ENCODE results near the gene FKBP1A.

The FKBP1A gene

DNA sequence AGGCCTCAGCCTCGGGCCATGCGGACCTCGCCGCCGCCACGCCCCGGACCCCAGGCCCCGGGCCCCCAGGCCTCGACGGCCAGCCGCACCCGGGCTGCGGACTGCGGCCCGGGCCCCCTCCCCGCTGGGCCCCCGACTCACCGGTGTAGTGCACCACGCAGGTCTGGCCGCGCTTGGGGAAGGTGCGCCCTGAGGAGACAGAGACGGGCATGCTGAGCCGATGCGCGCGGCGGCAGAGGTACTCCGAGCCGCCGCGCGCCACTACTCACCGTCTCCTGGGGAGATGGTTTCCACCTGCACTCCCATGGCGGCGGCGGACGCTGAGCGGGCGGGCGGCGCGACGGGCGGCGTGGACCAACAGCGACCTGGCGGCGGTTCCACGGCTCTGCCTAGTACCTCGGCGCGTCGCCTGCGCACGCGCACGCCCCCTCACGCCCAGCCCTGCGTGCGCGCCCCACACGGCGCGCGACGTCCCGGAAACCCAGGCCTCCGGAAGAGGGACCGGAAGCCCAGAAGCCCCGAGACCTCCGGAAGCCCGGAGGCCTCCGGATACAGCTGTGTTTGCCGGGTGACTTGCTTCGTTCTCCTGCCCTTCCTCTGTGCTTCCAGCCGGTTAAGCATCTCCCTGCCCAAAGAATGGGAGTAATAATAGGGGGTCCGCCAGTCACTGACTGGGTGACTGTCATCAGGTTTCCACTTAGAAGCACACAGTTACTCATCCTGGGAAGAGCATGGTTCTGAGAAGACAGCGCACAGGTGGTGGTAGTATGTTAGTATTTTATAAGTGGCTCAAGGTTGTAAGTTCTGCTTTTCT lies at the start of gene FKBP1A:
FKBP1A (minus strand) TSS at position 362 of the 814 bp plus-strand sequence; CDS start at position 306, 56 bp downstream.
- Mint-ChIP-seq H3K9me3 (no peaks in the 10 kb centered on the region), H3K27ac (peak within 1 kb of the TSS; percentile 97), H3K36me3 (ENCODE audit: low read depth) (peaks cover 38% of the 10 kb centered on the region), H3K4me3 (peak within 1 kb of the TSS; percentile 91), H3K4me1 (ENCODE audit: low read depth) (peaks cover 60% of the 10 kb centered on the region), H3K27me3 (no peaks in the 10 kb centered on the region)
- peak; percentile 94 for DNase-seq

DNA sequence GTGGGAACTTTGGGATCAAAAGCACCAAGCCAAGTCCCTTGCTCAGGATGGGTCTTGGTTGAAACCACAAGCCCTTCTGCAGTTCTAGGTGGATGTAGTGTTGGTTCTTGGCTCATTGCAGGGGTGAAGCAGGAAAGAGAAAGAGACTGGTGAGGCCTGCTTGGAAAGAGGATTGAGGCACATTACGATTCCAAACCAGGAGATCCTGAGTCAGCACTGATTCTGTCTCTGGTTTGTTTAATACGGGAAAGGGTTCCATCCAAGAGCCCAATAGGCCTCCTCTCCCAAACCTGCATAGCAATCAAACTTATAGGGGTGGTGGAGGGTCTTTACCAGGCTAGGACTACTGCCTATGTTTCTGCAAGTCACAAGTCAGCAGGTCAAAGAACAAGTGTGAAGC lies 49.5 kb upstream of the FKBP1A start:
- Mint-ChIP-seq H3K36me3 (ENCODE audit: low read depth) (peaks cover 76% of the 10 kb centered on the region), H3K4me1 (ENCODE audit: low read depth) (peaks cover 12% of the 10 kb centered on the region)

DNA sequence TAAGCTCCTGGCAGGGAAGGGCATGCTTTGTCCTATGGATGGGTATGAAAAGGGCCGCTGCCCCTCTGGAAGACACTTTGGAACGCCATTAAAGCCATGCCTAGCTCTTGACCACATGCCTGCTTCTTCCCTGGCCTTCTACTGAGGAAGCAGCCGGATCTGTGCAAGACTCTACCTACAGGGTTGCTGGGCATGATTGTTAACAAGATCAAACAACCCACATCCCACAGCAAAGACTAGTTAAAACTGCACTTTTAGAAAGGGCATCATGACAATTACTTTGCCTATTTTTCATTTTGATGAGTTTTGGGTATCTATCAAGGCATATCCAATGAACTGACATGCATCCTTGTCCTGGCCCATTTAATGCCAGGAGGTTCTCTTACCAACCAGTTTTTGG lies 48.3 kb upstream of the FKBP1A start:
- H3K4me3 Mint-ChIP-seq: no peak overlapping the region
- peaks cover 67% of the 10 kb centered on the region for H3K36me3 Mint-ChIP-seq (ENCODE audit: low read depth)
- no peaks in the 10 kb centered on the region for H3K27me3 Mint-ChIP-seq
- H3K4me1 Mint-ChIP-seq (ENCODE audit: low read depth): peaks cover 15% of the 10 kb centered on the region
- no peak overlapping the region for H3K27ac Mint-ChIP-seq
- DNase-seq: no peak
- no peaks in the 10 kb centered on the region for H3K9me3 Mint-ChIP-seq

More for the DNA sequence above, 49.5 kb upstream of the FKBP1A start:
- no peak for DNase-seq
- no peaks in the 10 kb centered on the region for H3K27me3 Mint-ChIP-seq
- no peaks in the 10 kb centered on the region for H3K9me3 Mint-ChIP-seq
- H3K27ac Mint-ChIP-seq: no peak overlapping the region
- H3K4me3 Mint-ChIP-seq: no peak overlapping the region

DNA sequence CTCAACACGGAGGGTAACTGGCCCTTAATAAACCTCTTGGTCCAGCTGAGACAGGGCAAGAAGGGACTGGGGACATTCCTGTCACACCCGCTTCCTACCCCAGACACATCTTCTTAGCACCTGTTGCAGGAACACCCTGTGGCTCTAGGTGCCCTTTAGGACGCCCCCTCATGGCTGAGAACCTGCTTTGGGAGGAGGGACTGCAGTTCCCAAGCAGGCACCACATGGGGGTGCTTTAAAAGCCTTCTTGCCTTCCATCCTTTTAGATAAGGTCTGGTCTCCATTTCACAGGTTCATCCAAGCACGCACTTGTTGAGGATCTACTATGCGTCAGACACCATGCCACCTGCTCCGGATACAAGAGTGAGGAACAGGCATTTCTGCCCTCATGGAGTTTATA lies 47.2 kb upstream of the FKBP1A start:
- Mint-ChIP-seq H3K27me3 (no peaks in the 10 kb centered on the region), H3K4me3 (no peak overlapping the region), H3K9me3 (no peaks in the 10 kb centered on the region), H3K4me1 (ENCODE audit: low read depth) (peaks cover 23% of the 10 kb centered on the region), H3K27ac (peak overlapping the region; percentile 3), H3K36me3 (ENCODE audit: low read depth) (peaks cover 59% of the 10 kb centered on the region)
- DNase-seq: no peak

DNA sequence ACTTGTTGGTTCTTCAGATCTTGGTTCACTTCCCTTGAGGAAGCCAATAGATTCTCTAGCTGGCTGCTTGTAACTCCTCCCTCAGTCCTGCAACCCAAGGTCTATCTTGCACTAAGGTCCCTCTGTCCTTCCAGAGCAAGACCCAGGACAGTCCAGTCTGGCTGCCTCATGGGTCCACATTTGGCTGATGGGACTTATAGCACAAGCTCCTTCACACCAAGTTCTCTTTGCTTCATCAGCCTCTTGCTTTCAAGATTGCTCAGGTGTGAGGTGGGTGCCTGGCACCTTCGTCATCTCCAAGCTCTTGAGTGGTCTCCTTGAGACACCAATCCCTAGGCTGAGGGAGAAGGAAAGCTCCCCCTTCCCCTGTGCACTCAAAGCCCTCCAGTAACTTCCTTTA lies 45.5 kb upstream of the FKBP1A start:
- Mint-ChIP-seq H3K4me3 (no peak overlapping the region), H3K4me1 (ENCODE audit: low read depth) (peaks cover 32% of the 10 kb centered on the region)

DNA sequence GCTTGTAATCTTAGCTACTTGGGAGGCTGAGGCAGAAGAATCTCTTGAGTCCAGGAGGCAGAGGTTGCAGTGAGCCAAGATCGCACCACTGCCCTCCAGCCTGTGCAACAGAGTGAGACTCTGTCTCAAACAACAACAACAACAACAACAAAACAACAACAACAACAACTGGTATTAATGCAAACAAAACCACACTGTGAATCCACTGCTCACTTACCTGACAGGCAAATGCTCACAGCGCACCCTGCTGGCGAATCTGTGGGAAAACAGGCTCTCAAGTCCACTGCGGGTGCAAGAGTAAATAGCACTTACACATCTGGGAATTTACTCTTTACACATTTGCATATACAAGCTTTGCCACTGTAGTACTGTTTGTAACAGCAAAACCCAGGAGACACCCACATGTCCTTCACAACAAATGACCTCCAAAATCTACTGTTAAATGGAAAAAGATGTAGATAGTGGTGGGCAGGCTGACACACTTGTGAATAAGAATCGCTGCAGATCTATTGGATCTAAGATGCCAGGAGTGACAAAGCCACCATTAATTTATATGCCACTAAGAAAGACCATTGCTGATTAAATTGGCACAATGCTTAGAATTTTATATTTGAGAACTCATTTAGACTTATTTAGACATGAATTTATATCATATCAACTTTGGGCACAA lies 44.5 kb upstream of the FKBP1A start:
- peaks cover 37% of the 10 kb centered on the region for H3K36me3 Mint-ChIP-seq (ENCODE audit: low read depth)
- H3K27ac Mint-ChIP-seq: no peak overlapping the region
- H3K4me1 Mint-ChIP-seq (ENCODE audit: low read depth): peaks cover 33% of the 10 kb centered on the region
- DNase-seq: peak; percentile 81
- no peaks in the 10 kb centered on the region for H3K27me3 Mint-ChIP-seq
- H3K4me3 Mint-ChIP-seq: no peak overlapping the region
- no peaks in the 10 kb centered on the region for H3K9me3 Mint-ChIP-seq

More for the DNA sequence above, 45.5 kb upstream of the FKBP1A start:
- Mint-ChIP-seq H3K27ac (no peak overlapping the region), H3K36me3 (ENCODE audit: low read depth) (peaks cover 47% of the 10 kb centered on the region), H3K27me3 (no peaks in the 10 kb centered on the region), H3K9me3 (no peaks in the 10 kb centered on the region)
- DNase-seq: no peak

DNA sequence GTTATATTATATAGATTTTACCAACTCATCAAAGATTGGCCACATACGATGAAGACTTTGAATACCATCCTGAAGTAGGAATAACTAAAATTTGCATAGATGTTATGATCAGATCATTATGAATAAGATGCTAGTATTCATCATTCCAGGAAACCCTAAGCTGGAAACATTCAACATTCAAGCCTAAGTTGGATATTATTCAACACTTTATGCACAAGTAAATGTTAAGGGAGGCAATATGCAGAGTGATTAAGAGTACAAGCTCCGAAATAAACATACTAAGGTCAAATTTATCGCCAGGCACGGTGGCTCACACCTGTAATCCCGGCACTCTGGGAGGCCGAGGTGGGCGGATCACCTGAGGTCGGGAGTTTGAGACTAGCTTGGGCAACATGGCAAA lies 43.4 kb upstream of the FKBP1A start:
- no peaks in the 10 kb centered on the region for H3K9me3 Mint-ChIP-seq
- H3K27ac Mint-ChIP-seq: no peak overlapping the region
- no peak for DNase-seq
- H3K4me1 Mint-ChIP-seq (ENCODE audit: low read depth): peaks cover 25% of the 10 kb centered on the region
- H3K27me3 Mint-ChIP-seq: no peaks in the 10 kb centered on the region
- peaks cover 27% of the 10 kb centered on the region for H3K36me3 Mint-ChIP-seq (ENCODE audit: low read depth)
- no peak overlapping the region for H3K4me3 Mint-ChIP-seq

DNA sequence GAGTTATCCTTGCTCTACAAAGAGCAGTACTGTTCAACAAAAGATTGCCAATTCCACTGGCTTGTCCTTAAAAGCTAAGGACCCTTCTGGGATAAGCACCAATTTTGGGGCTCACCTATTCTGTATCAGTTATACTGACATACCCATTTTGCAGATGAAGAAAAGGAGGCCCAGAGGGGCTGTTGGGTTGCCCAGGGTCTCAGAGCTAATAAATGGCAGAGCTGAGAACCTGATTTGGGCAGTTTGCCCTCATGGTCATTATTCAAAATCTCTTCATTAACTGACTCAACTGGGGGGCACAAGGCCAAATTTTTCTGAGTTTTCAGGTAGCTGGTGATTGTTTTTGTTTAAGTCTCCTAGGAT lies 42.5 kb upstream of the FKBP1A start:
- Mint-ChIP-seq H3K9me3 (no peaks in the 10 kb centered on the region), H3K4me1 (ENCODE audit: low read depth) (peaks cover 25% of the 10 kb centered on the region), H3K4me3 (no peak overlapping the region), H3K36me3 (ENCODE audit: low read depth) (peaks cover 21% of the 10 kb centered on the region), H3K27me3 (no peaks in the 10 kb centered on the region), H3K27ac (no peak overlapping the region)
- DNase-seq: no peak

DNA sequence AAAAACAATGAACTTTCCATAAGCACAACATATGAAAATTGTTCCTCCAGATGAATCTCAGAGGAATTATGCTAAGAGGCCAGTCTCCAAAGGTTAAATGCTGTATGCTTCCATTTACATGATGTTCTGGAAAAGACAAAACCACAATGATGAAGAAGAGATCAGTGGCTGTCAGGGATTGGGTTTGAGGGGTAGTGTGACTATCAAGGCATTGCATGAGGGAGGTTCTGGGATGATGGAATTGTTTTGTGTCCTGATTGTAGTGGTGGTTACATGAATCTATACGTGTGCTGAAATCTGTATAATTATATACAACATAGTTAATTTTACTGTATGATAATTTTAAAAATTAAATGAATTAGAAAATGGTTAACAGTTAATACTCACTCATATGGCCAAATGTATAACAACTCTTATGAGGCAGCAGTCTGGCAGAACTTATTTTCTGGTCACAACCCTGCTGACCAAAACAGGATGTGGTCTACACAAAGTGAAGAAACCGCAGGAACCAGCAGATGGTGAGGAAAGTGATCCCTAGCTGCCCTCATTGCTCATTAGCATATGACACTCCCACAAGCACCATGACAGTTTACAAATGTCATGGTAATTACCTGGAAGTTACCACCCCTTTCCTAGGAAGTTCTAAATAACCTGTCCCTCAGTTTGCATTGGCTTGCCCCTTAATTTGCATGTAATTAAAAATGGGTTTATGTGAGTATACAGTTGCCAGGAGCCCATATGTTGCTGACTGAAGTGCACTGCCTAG lies 41.9 kb upstream of the FKBP1A start:
- Mint-ChIP-seq H3K9me3 (no peaks in the 10 kb centered on the region), H3K27me3 (no peaks in the 10 kb centered on the region), H3K4me1 (ENCODE audit: low read depth) (peaks cover 25% of the 10 kb centered on the region), H3K4me3 (no peak overlapping the region), H3K27ac (peak overlapping the region; percentile 71), H3K36me3 (ENCODE audit: low read depth) (peaks cover 15% of the 10 kb centered on the region)
- peak; percentile 44 for DNase-seq

DNA sequence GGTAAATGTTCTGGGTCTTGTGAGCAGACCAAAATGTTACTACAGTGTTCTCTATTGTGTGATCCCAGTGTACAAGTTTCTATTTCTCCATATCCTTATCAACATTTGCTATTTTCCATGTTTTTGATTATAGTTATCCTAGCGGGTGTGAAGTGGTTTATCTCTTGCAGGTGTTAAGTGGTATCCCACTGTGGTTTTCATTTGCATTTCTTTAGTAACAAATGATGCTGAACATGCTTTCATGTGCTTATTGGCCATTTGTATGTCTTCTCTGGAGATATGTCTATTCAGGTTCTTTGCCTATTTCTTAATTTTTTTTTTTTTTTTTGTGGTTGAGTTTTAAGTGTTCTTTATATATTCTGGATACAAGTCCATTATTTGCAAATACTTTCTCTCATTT lies 38.3 kb upstream of the FKBP1A start:
- Mint-ChIP-seq H3K9me3 (no peaks in the 10 kb centered on the region), H3K4me1 (ENCODE audit: low read depth) (peaks cover 28% of the 10 kb centered on the region), H3K27me3 (no peaks in the 10 kb centered on the region), H3K36me3 (ENCODE audit: low read depth) (peaks cover 8% of the 10 kb centered on the region), H3K27ac (no peak overlapping the region), H3K4me3 (no peak overlapping the region)
- no peak for DNase-seq

DNA sequence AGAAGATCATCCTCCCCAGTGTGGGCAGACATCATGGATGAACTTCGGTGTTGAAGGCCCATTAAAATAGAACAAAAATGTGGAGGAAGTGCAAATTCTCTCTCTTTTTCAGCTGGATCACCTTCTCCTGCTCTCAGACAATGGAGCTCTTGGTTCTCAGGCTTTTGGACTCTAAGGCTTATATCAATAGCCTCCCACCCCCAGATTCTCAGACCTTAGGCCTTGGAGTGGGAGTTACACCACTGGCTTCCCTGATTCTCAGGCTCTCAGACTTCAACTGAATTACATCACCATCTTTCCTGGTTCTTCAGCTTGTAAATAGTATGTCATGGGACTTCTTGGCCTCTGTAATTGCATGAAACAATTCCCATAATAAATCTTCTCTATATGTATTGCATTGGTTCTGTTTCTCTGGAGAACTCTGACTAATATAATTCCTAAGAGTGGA lies 37.2 kb upstream of the FKBP1A start:
- peaks cover 19% of the 10 kb centered on the region for H3K4me1 Mint-ChIP-seq (ENCODE audit: low read depth)
- no peak for DNase-seq

DNA sequence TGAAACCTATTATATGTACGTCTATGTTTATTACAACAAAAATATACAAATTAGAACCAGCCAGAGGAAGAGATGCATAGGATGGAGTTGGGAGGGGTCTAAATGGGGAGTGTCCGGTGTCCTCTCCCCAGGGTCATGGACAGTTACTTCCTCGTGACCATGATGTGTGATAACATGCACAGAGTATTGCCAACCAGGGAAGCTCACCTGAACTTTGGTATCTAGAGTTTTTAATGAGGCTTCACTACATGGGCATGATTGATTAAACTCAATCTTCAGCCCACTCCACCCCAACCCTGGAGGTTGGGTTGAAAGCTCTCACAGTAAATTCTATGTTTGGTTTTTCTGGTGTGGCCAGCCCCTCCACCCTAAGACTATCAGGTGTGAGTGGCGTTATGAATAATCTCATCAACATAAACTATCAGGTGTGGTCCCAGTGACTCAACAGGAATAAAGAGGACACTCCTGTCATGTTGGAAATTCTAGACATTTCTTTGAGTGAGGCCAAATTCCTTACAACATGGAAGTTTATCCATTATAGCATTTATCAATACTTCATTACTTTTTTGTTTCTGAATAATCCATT lies 36.4 kb upstream of the FKBP1A start:
- no peak overlapping the region for H3K4me3 Mint-ChIP-seq
- peaks cover 1% of the 10 kb centered on the region for H3K36me3 Mint-ChIP-seq (ENCODE audit: low read depth)
- peaks cover 12% of the 10 kb centered on the region for H3K4me1 Mint-ChIP-seq (ENCODE audit: low read depth)
- no peaks in the 10 kb centered on the region for H3K27me3 Mint-ChIP-seq
- no peaks in the 10 kb centered on the region for H3K9me3 Mint-ChIP-seq
- no peak overlapping the region for H3K27ac Mint-ChIP-seq
- no peak for DNase-seq

More for the DNA sequence above, 37.2 kb upstream of the FKBP1A start:
- Mint-ChIP-seq H3K9me3 (no peaks in the 10 kb centered on the region), H3K27ac (no peak overlapping the region), H3K27me3 (no peaks in the 10 kb centered on the region), H3K36me3 (ENCODE audit: low read depth) (peaks cover 5% of the 10 kb centered on the region), H3K4me3 (no peak overlapping the region)

DNA sequence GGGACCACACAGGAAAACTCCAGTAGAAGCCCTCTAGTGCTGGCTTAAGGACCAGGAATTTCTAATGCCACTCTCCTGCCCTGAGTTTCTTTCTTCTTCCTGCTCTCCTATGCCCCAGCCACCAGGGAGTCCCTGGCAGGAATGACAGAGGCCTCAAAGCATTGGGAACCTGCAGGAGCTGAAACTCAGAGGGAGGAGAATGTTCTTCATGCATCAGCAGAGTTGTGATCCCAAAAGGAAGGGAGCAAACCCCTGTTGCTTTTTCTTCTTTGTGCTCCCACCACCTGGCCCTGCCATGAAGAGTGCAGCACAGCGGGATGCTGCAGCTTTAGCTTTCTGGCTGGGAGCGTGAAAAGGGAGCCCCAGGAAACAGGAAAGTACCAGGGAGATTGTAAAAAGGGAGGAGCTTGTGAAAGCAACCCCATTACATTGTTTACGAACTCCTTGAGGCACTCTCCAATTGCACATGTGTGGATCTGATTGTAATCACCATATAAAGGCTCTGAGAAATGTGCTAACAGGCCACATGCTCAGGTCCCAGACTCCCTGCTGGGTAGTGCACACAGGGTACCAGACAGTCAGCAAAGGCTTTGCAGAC lies 34.7 kb upstream of the FKBP1A start:
- peaks cover 8% of the 10 kb centered on the region for H3K4me1 Mint-ChIP-seq (ENCODE audit: low read depth)
- no peaks in the 10 kb centered on the region for H3K9me3 Mint-ChIP-seq
- H3K4me3 Mint-ChIP-seq: no peak overlapping the region
- H3K27ac Mint-ChIP-seq: no peak overlapping the region
- no peak for DNase-seq
- H3K27me3 Mint-ChIP-seq: no peaks in the 10 kb centered on the region
- H3K36me3 Mint-ChIP-seq (ENCODE audit: low read depth): no peaks in the 10 kb centered on the region

DNA sequence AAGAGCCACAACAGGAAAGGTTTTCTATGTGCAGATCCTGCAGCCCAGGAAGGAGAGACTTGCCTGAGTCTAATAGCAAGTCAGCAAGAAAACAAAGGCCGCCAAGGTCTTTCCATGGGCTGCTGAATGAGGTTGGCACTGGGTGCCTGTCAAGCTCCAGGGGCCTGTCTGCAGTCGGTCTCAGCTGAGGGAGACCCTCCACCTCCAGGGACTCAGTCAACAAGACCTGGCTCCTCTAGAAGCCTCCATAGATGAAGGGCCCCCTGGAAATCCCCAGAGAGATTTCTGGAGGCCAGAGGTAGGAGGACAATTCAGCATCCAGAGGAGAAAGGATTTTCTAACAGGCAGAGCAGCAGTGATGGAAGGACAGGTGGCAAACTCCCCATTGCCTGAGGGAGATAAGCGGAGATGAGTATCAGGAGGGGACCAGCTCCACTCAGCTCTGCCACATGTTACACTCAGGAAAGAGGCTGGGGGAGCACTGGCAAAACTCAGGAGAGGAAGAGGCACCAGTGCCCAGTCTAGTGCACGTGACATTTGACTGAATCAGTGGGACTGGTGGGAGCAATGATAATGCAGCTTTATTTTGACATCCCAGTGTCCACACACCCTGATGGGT lies 33.5 kb upstream of the FKBP1A start:
- H3K27ac Mint-ChIP-seq: no peak overlapping the region
- peaks cover under 1% of the 10 kb centered on the region for H3K9me3 Mint-ChIP-seq
- H3K36me3 Mint-ChIP-seq (ENCODE audit: low read depth): no peaks in the 10 kb centered on the region
- no peak overlapping the region for H3K4me3 Mint-ChIP-seq
- H3K4me1 Mint-ChIP-seq (ENCODE audit: low read depth): peaks cover 8% of the 10 kb centered on the region
- no peaks in the 10 kb centered on the region for H3K27me3 Mint-ChIP-seq
- DNase-seq: no peak

Data from activated T-cell treated with anti-CD3 and anti-CD28 coated beads, Interleukin-2, amount 50 U/mL, for 24 hours (primary cell).